ENCODE data around the gene SV2A.

Gene SV2A

DNA sequence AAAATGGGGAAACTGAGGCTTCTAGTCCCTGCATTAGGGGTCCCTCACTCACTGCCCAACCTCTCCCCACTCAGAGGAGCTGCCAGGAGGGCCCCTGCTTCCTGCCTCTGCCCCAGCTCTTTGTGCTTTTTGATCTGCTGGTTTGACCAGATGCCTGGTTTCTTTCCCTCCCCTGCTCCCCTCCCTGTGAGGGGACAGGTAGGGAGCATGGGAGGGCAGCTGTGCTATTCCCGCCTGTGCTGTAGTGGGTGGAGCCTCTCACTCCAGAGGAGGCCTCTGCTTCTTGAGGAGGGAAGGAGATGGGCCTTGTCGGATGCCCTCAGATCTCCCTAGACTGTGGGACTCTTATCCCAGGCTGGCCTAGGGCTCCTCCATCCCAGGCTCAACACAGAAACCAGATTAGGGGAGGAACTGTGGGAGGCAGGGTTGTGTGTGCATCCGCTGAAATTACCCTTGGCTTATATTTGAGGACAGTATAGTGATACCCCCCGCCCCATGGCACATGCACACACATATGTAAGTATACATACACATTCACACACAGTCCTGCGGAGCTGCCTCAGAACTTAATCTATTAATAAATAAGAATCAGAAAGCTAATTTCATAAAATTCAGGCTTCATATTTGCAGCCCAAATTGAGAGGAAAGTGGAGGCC lies 13.7 kb downstream of the SV2A start:
- H3K9ac ChIP-seq: no peak overlapping the region
- no peak overlapping the region for H2AFZ ChIP-seq (ENCODE audit: low read depth)
- H3K4me1 ChIP-seq (ENCODE audit: low read depth, poor library complexity, severe bottlenecking): peaks cover 11% of the 10 kb centered on the region
- no peak for TF ChIP-seq CTCF (conservative IDR thresholded peaks at IDR 0.05; ENCODE audit: low read depth, low read length)
- no peak overlapping the region for H3K4me2 ChIP-seq
- H3K27ac ChIP-seq: no peak overlapping the region
- no peaks in the 10 kb centered on the region for H3K27me3 ChIP-seq (ENCODE audit: insufficient read depth, low read depth)
- no peaks in the 10 kb centered on the region for H4K20me1 ChIP-seq (ENCODE audit: insufficient read depth)
- no peaks in the 10 kb centered on the region for H3K36me3 ChIP-seq (ENCODE audit: insufficient read depth)
- no peak overlapping the region for H3K4me3 ChIP-seq (IDR thresholded peaks at IDR 0.05; ENCODE audit: insufficient read depth, low read depth, low read length)
- no peaks in the 10 kb centered on the region for H3K79me2 ChIP-seq (ENCODE audit: insufficient read depth, low read depth)

DNA sequence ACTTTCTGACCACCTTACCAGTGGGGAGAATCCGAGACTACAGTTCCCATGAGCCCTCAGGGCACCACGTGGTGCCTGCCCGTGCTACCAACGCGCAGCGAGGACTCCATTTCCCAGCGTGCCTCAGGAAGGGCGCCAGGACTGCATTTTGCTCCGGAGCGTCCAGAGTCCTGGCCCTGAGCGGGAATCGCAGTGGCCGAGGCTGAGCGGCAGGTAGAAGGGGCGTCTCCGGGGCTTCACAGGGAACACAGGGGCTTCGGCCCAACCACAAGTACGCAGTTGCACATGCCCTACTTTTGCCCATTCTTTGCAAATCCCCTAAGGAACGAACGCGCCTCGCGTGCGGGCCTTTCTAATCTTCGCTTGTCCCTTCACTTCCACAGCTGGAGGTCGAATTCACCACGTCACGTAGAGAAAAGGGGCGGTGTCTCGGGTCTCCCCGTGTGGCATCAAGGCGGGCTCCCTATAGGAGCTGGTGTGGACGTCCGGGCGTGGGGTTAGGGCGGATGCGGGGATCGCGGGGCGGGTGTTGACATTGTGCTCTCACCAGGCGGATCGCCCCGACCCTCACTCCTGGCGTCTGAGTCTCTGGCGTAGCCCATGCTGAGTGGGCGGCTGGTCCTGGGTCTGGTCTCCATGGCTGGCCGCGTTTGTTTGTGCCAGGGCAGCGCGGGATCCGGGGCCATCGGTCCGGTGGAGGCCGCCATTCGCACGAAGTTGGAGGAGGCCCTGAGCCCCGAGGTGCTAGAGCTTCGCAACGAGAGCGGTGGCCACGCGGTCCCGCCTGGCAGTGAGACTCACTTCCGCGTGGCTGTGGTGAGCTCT lies 18.0 kb downstream of the SV2A start, which contains the start of gene BOLA1:
Gene BOLA1, plus strand, starts transcription at position 109 of the 825 bp plus-strand sequence. Its CDS starts 492 bp downstream, at position 601.
- H3K4me3 ChIP-seq (IDR thresholded peaks at IDR 0.05; ENCODE audit: insufficient read depth, low read depth, low read length): peak within 1 kb of the TSS; percentile 100
- peak within 1 kb of the TSS; percentile 36 for H3K27ac ChIP-seq
- H3K4me1 ChIP-seq (ENCODE audit: low read depth, poor library complexity, severe bottlenecking): peaks cover 15% of the 10 kb centered on the region
- no peak for TF ChIP-seq CTCF (conservative IDR thresholded peaks at IDR 0.05; ENCODE audit: low read depth, low read length)
- peak within 1 kb of the TSS; percentile 72 for H3K9ac ChIP-seq
- H2AFZ ChIP-seq (ENCODE audit: low read depth): peak within 1 kb of the TSS; percentile 95
- H3K27me3 ChIP-seq (ENCODE audit: insufficient read depth, low read depth): no peaks in the 10 kb centered on the region
- H3K36me3 ChIP-seq (ENCODE audit: insufficient read depth): no peaks in the 10 kb centered on the region
- no peaks in the 10 kb centered on the region for H4K20me1 ChIP-seq (ENCODE audit: insufficient read depth)
- no peaks in the 10 kb centered on the region for H3K79me2 ChIP-seq (ENCODE audit: insufficient read depth, low read depth)
- H3K4me2 ChIP-seq: peak within 1 kb of the TSS; percentile 76

- no peaks in the 10 kb centered on the region for H4K20me1 ChIP-seq (ENCODE audit: insufficient read depth)
- no peak overlapping the region for H3K4me3 ChIP-seq (IDR thresholded peaks at IDR 0.05; ENCODE audit: insufficient read depth, low read depth, low read length)
- no peak overlapping the region for H3K27ac ChIP-seq
- H2AFZ ChIP-seq (ENCODE audit: low read depth): no peak overlapping the region
- no peak overlapping the region for H3K9ac ChIP-seq
- no peaks in the 10 kb centered on the region for H3K36me3 ChIP-seq (ENCODE audit: insufficient read depth)
- no peaks in the 10 kb centered on the region for H3K79me2 ChIP-seq (ENCODE audit: insufficient read depth, low read depth)
- peaks cover 15% of the 10 kb centered on the region for H3K4me1 ChIP-seq (ENCODE audit: low read depth, poor library complexity, severe bottlenecking)
- H3K27me3 ChIP-seq (ENCODE audit: insufficient read depth, low read depth): no peaks in the 10 kb centered on the region
- H3K4me2 ChIP-seq: no peak overlapping the region
- TF ChIP-seq CTCF (conservative IDR thresholded peaks at IDR 0.05; ENCODE audit: low read depth, low read length): no peak
Observed at GRCh38 chr1:149896575-149896974, 21.1 kb downstream of the SV2A start.

DNA sequence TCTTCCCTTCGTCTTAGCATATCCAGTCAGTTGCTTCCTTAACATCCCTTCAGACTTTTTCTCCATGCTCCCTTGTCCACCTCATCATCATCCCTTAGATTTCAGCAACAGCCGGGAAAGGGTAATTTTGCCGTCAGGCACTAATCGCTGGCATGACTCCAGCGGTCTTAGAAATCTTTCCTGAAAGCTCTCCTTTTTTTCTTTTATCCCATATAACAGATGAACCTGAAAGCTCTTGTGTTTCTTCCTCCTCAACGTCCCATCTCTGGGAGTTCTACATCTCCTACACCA lies 28.7 kb downstream of the SV2A start:
- no peaks in the 10 kb centered on the region for H3K27me3 ChIP-seq (ENCODE audit: insufficient read depth, low read depth)
- peak overlapping the region; percentile 86 for H3K4me2 ChIP-seq
- peak overlapping the region; percentile 92 for H3K9ac ChIP-seq
- peaks cover 20% of the 10 kb centered on the region for H3K4me1 ChIP-seq (ENCODE audit: low read depth, poor library complexity, severe bottlenecking)
- peak overlapping the region; percentile 92 for H3K27ac ChIP-seq
- no peaks in the 10 kb centered on the region for H4K20me1 ChIP-seq (ENCODE audit: insufficient read depth)
- peaks cover 31% of the 10 kb centered on the region for H3K79me2 ChIP-seq (ENCODE audit: insufficient read depth, low read depth)
- peak overlapping the region; percentile 100 for H3K4me3 ChIP-seq (IDR thresholded peaks at IDR 0.05; ENCODE audit: insufficient read depth, low read depth, low read length)
- TF ChIP-seq CTCF (conservative IDR thresholded peaks at IDR 0.05; ENCODE audit: low read depth, low read length): no peak
- no peaks in the 10 kb centered on the region for H3K36me3 ChIP-seq (ENCODE audit: insufficient read depth)
- H2AFZ ChIP-seq (ENCODE audit: low read depth): peak overlapping the region; percentile 61
